ENCODE measurements around the gene UROD.
"Not testable (repeated sequence)": the region's sequence is repeated elsewhere in the genome, so short reads cannot be mapped to it uniquely, and the experiment has no call there.

Gene UROD

GRCh38 chr1:45043094-45043493 is 31.0 kb downstream of the UROD start:
- no peak for DNase-seq

DNA sequence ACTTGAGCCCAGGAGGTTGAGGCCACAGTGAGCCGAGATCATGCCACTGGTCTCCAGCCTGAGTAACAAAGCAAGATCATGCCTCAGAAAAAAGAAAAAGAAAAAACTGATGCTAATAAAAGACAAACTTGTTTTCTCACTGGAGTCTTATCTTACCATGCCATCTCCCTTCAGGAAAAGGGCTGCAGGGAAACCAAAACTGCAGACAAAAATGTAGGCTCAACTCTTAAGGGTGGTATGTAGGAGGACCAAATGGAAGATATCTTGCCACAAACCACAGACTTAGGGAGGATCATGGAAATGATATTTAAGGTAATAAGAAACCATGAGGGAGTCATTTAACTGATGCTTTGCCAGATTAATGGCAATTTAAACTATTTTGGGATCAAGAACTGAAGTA is 32.9 kb downstream of the UROD start:
- no peak for DNase-seq

DNA sequence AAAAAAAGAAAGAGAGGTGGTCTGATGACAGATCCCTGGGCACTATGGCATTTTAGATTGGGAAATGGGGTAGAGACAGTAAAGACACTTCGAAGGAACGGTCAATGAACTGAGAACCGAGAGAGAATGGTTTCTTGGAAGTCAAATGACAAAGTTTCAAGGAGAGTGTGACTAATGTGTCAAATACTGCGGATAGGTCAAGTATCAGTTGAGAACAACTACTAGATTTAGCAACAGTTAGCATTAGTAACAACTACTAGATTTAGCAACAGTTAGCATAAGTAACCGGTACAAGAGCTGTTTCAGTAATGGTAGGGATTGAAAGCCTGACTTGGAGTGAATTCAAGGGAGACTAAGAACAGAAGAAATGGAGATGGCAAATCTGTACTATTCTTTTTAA is 35.0 kb downstream of the UROD start:
- no peak for DNase-seq

DNA sequence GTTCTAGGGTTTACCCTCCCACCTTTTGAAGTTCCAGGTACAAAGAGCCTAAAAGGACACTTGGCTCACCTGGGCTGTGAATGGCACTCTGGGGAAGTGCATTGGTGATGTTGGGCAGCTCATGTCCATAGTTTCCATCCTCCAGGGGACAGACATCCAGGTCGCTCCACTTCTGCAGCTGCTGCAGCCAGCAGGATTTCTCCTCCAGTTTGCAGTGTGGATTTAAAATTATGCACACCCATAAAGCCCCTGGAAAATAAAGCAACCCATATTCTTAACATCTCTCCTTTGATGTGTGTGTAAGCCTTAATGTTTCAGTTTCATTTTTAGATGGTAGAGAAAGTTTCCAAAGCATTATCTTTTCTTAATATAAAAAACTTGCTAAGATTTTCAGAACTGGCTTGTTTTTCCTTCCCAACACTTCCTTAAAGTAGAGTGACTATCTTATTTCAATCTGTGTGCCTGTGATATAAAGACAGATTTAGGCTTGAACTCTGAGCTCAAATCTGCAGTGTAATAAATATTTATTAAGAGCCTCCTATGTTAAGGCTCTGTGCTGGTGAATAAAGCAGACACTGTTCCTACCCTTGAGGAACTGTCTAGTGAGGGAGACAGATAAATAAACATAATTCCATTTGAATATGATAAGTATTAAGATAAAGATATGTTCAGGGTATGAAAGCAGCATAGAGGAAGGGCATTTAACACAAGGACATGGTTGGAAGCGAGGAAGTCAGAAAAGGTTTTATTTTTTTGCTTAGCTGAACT is 39.1 kb downstream of the UROD start:
- no peak for DNase-seq

GRCh38 chr1:45057542-45057941 is 45.5 kb downstream of the UROD start:
- no peak for DNase-seq

DNA sequence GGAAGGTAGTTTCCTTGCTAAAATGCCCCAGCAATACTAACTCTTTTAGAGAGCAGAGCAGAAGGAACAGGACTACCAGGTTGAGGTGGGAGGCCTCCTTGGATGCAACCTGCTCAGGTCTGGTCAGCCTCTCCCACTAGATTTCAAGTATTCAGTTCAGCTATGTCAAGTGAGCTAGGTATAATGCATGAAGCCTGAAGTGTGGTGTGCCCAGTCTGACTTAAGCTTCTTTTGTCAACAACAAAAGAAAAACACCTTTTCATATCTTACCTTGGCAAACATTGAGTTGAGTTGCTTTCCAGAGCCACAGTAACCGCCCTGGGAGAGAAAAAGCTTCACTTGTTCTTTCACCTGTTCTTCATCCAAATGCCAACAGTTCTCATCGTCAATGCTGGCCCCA is 47.8 kb downstream of the UROD start:
- DNase-seq, result no peak

DNA sequence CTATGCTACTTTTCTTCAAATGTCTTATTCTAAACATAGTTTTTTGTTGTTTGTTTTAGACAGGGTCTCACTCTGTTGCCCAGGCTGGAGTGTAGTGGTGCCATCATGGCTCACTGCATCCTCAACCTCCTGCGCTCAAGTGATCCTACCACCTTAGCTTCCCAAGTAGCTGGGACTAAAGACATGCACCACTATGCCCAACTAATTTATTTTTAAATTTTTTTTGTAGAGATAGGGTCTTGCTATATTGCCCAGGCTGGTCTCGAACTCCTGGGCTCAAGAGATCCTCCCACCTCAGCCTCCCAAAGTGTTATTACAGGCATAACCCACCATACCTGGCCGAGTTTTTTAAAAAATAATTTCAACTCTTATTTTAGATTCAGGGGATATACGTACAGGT is 50.4 kb downstream of the UROD start:
- not testable (repeated sequence) for DNase-seq

DNA sequence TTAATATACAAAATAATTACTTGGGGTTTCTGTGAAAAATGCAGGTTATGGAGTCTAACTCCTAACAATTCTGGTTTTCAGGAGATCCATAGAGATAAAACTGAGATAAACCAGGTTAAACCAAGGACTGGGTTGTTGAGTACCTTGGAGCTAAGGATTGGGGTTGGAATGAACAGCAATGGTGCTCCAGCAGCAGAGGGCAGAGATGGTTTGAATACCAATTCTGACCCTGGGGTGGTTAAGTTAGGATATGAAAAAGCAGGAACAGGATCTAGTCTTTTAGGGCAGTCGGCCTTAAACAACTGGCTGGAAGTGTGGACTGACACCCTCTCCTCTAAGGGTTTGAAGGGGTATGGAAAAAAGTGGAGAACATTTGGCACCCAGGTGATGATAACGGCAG is 53.0 kb downstream of the UROD start:
- DNase-seq, result no peak

Data from activated CD8-positive, alpha-beta memory T cell treated with anti-CD3 and anti-CD28 coated beads, Interleukin-2, amount 50 U/mL, for 4 hours (primary cell).